Left renal pelvis (tissue), 4 donors: ENCODE measurements around the gene SACS. TPM values are rescaled to one million over a fixed set of nuclear protein-coding genes. Genes with fewer than 3 reads are reported as not detected.
"Not testable (repeated sequence)": the region's sequence is repeated elsewhere in the genome, so short reads cannot be mapped to it uniquely, and the experiment has no call there.

ENCODE experiments used
- DNase-seq, 4 donors: peaks; one replicate each; pipeline ENCODE4 v3.0.0-alpha.2; 2013; ENCODE audit warnings: low read depth in 4 of 4, low spot score in 3 of 4
- polyA plus RNA-seq, 4 donors: library from polyadenylated mRNA; unstranded; fragments of 120-200 nt; gene quantifications; one replicate each; pipeline ENCODE4 v1.2.1, GENCODE V29; 2013; ENCODE audit not compliant: insufficient read length in 4 of 4

Gene SACS
- polyA plus RNA-seq, 4 donors, result 10.9 to 13.8 (median 12.1) TPM

- DNase-seq, result no peak
Measured at GRCh38 chr13:23322353-23323336, 110.9 kb downstream of the SACS start.

- no peak for DNase-seq
Measured at GRCh38 chr13:23321535-23322241, 111.8 kb downstream of the SACS start.

GRCh38 chr13:23320926-23321534 lies 112.5 kb downstream of the SACS start:
- DNase-seq, result no peak

GRCh38 chr13:23319883-23320224 lies 113.6 kb downstream of the SACS start:
- no peak for DNase-seq

- DNase-seq, result not testable (repeated sequence)
Measured at GRCh38 chr13:23314837-23315236, 118.7 kb downstream of the SACS start.

GRCh38 chr13:23292586-23292985 lies 140.9 kb downstream of the SACS start:
- no peak for DNase-seq

GRCh38 chr13:23289917-23290357 lies 143.6 kb downstream of the SACS start:
- DNase-seq, result no peak

GRCh38 chr13:23288995-23289394 lies 144.5 kb downstream of the SACS start:
- no peak for DNase-seq

GRCh38 chr13:23288564-23288963 lies 144.9 kb downstream of the SACS start:
- DNase-seq, result no peak

GRCh38 chr13:23279321-23279720 lies 154.2 kb downstream of the SACS start:
- no peak for DNase-seq

Other genes with a start within 250 kb of the SACS start
- 10 to 100 TPM; 28.8 to 56.4 (median 50.9) TPM for gene TNFRSF19, start 136.7 kb upstream of the SACS start, polyA plus RNA-seq